ENCODE measurements around the gene PDLIM5.

PDLIM5 gene

GRCh38 chr4:94430406-94430805, 21.3 kb upstream of the PDLIM5 start:
- DNase-seq, result no peak

GRCh38 chr4:94431388-94431787, 20.4 kb upstream of the PDLIM5 start:
- DNase-seq, result no peak

- DNase-seq, result no peak
These were observed 17.2 kb upstream of the PDLIM5 start for GRCh38 chr4:94434505-94434904.

GRCh38 chr4:94435874-94436273, 15.9 kb upstream of the PDLIM5 start:
- DNase-seq, result no peak

GRCh38 chr4:94436512-94436911, 15.2 kb upstream of the PDLIM5 start:
- DNase-seq, result no peak

GRCh38 chr4:94439606-94440005, 12.1 kb upstream of the PDLIM5 start:
- DNase-seq, result no peak

GRCh38 chr4:94441838-94442237, 9.9 kb upstream of the PDLIM5 start:
- DNase-seq, result no peak

- DNase-seq, result no peak
These were observed 9.5 kb upstream of the PDLIM5 start for GRCh38 chr4:94442251-94442650.

GRCh38 chr4:94446386-94446785, 5.4 kb upstream of the PDLIM5 start:
- DNase-seq, result no peak

- DNase-seq, result no peak
These were observed 3.9 kb upstream of the PDLIM5 start for GRCh38 chr4:94447754-94448411.

GRCh38 chr4:94448815-94449375, 2.8 kb upstream of the PDLIM5 start:
- DNase-seq, result no peak

GRCh38 chr4:94451051-94451694, 569 bp upstream of the PDLIM5 start:
- no peak for DNase-seq

GRCh38 chr4:94452476-94453371, 982 bp downstream of the PDLIM5 start:
- peak in 1 of 2 experiments; percentile 62 for DNase-seq

- DNase-seq, result no peak
These were observed 1.7 kb downstream of the PDLIM5 start for GRCh38 chr4:94453391-94453963.

GRCh38 chr4:94454405-94454804, 2.7 kb downstream of the PDLIM5 start:
- no peak for DNase-seq

- no peak for DNase-seq
These were observed 3.3 kb downstream of the PDLIM5 start for GRCh38 chr4:94455081-94455480.

GRCh38 chr4:94457692-94458106, 6.0 kb downstream of the PDLIM5 start:
- DNase-seq, result no peak

GRCh38 chr4:94458682-94459081, 6.9 kb downstream of the PDLIM5 start:
- DNase-seq, result no peak

GRCh38 chr4:94459462-94460161, 7.9 kb downstream of the PDLIM5 start:
- DNase-seq, result no peak

GRCh38 chr4:94461506-94461905, 9.8 kb downstream of the PDLIM5 start:
- no peak for DNase-seq

GRCh38 chr4:94462572-94462971, 10.8 kb downstream of the PDLIM5 start:
- no peak for DNase-seq

GRCh38 chr4:94463771-94464170, 12.0 kb downstream of the PDLIM5 start:
- DNase-seq, result no peak
